HG03097 (cell line): Measurements from ENCODE around the gene SLC25A47.

Experiments
- ATAC-seq: cut with Tn5 transposase; IDR thresholded peaks from one replicate; pipeline ENCODE4 v1.9.1; 2021; ENCODE audit not compliant: unreplicated experiment, low FRiP score

Gene SLC25A47

DNA sequence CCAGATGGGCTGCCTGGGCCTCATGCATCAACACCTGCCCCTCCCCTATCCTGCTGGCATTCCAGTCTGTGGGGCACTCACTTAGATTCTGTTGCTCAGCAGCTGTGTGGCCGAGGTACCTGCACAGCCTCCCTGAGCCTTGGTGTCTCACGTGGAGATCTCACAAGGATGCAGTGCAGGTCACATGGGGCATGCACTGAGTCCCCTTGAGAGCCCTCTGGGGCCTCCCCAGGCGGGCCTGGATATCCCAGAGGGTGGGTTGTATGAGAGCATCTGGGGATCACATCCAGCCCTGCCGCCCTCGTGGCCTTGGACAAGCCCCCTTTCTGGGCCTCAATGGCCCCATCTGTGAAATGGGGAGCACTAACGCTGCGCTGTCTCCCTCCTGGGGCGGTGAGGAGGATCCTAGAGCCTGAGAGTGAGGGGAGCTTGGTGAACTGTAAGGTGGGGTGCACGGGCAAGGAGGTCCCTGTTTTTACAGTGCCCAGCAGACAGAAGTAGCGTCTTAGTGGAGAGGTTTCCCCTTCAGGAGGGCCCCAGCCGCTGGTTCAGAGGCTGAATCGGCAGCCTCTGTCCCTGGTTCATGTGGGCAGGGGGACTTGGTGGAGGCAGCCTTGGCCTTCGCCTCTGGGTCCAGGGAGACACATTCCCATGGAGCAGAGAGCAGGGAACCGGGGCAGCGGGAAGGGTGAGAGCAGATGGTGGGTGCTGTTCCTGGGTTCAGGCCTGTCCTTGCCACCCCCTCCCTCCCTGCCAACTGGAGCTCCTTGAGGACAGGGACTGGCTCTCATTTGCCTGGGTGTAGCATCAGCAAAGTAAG, 791 bp upstream of the SLC25A47 start:
- ATAC-seq: no peak

GRCh38 chr14:100323942-100324307, 786 bp downstream of the SLC25A47 start:
- ATAC-seq: no peak

GRCh38 chr14:100325231-100325632, 2.1 kb downstream of the SLC25A47 start:
- no peak for ATAC-seq

DNA sequence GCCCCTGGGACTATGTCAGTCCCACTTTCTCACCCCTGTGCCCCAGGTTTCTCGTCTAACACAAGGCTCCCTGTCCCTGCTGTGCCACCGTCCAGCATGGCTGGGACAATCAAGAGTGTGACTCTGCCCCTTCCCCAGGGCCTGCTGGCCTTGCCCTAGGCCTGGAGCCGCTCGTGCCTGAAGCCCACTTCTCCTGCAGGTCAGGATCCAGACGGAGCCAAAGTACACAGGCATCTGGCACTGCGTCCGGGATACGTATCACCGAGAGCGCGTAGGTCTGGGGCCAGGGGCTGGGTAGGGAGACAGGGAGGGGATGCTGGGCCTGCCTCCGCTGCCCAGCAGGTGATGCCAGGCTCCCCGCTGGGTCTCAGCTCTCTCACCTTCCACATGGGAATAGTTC, 2.8 kb downstream of the SLC25A47 start:
- no peak for ATAC-seq

GRCh38 chr14:100327128-100327527, 4.0 kb downstream of the SLC25A47 start:
- no peak for ATAC-seq

DNA sequence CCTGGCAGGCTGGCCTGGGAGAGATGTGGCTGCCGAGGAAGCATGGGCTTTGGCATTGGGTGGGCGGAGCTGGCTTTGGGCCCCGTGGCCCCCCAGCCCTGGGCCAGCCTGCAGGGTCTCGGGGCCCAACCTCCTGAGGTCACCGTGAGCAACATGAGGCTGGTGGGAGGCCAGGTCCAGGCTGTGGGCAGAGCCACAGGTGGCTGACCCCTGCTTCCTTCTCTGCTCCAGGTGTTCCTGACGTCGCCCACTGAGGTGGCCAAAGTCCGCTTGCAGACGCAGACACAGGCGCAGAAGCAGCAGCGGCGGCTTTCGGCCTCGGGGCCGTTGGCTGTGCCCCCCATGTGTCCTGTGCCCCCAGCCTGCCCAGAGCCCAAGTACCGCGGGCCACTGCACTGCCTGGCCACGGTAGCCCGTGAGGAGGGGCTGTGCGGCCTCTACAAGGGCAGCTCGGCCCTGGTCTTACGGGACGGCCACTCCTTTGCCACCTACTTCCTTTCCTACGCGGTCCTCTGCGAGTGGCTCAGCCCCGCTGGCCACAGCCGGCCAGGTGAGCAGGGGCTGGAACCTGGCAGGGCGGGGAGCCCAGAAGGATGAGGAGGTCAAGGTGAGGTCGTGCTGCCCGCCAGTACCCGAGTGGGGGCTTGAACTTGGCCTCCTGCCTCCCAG, 5.5 kb downstream of the SLC25A47 start:
- ATAC-seq: no peak

DNA sequence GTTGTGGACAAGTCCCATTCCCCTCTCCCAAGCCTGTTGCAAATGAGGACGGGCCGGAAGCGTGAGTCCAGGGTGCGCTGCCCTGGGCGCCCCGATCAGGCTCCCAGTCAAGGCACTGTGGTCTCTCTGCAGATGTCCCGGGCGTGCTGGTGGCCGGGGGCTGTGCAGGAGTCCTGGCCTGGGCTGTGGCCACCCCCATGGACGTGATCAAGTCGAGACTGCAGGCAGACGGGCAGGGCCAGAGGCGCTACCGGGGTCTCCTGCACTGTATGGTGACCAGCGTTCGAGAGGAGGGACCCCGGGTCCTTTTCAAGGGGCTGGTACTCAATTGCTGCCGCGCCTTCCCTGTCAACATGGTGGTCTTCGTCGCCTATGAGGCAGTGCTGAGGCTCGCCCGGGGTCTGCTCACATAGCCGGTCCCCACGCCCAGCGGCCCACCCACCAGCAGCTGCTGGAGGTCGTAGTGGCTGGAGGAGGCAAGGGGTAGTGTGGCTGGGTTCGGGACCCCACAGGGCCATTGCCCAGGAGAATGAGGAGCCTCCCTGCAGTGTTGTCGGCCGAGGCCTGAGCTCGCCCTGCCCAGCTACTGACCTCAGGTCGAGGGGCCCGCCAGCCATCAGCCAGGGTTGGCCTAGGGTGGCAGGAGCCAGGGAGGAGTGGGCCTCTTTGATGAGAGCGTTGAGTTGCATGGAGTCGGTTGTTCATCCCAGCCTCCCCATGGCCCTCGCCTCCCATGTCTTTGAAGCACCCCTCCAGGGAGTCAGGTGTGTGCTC, 6.3 kb downstream of the SLC25A47 start:
- ATAC-seq: no peak

DNA sequence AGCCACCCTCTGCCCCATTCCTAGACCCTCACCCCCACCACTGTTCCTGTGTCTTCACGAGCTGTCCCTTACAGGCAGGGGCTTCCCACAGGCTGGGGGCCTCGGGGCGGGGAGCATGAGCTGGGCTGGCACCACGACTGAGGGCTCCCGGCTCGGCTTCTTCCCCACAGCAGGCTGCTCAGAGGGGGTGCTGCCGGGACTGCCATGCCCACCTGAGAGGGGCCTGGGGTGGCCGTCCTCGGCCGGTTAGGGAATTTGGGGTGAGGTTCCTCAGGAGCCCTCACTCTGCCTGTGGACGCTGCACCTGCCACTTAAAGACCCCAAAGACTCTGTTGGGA, 6.8 kb downstream of the SLC25A47 start:
- no peak for ATAC-seq

DNA sequence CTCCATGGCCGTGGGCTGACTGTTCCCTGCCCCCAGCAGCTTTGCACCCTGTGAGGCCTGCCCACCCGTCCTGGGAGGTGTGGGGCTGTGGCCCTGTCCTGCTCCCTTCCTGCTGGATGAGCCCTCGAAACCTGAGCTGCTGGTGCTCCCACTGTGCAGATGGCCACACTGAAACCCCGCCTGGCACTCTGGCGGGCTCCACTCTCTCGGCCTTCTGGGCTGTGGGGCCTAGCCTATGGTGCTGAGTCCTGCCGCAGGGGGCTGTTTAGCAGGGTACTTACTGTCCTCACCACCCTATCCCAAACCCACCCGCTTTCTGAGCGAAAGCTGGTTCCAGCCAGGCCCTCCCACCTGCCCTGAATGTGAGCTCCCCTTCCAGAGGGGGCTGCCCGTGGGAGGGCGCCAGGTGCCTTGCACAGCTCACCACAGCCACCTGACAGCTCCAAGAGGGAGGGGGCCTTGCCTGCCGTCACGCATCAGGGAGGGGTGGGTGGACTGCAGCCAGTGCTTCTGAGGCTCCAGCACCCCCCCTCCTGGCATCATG, 7.3 kb downstream of the SLC25A47 start:
- ATAC-seq: no peak

DNA sequence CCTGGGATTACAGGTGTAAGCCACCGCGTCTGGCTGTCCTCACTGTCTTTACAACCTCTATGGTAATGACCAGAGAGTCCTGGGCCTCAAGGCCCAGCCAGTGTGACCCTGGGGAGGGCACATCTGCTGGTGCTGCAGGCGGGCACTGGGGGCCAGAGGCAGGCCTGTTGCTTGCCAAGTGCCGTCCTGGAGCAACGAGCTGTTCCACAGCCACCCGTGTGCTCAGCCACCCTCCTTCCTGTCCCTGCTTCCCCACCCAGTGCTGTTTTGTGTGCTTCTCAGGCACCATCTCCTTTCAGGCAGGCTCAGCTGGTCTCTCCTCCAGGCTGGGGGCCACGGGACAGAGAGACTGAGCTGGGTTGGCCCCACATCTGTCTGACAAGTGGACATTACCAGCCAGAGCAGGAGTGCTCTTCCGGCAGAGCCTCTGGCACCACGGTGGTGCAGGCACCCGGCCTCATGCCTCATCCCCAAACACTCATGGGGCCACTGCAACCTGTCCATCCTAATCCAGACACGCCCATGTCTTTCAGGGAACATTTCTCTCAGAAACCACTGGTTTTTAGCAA, 9.0 kb downstream of the SLC25A47 start:
- no peak for ATAC-seq

- no peak for ATAC-seq
Measured at GRCh38 chr14:100332797-100333196, 9.7 kb downstream of the SLC25A47 start.

DNA sequence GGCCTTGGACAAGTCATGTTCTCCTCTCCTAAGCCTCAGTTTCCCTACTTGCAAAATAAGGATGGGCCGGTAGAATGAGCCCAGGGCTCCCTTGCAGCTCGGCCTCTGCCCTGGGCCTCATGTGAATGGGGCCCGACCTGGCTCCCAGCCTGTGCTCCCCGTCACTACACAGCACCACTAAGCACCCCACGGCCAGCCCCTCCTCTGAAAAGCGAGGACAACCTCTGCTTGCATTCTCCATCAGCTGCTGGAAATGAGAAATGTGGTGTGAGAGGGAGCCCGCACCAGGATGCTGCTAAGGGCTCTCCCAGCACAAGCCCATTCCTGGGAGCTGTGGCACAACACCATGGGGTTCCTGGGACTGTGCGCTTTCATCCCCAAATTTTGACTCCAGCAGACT, 10.2 kb downstream of the SLC25A47 start:
- no peak for ATAC-seq

- no peak for ATAC-seq
Measured at GRCh38 chr14:100333827-100334226, 10.7 kb downstream of the SLC25A47 start.

DNA sequence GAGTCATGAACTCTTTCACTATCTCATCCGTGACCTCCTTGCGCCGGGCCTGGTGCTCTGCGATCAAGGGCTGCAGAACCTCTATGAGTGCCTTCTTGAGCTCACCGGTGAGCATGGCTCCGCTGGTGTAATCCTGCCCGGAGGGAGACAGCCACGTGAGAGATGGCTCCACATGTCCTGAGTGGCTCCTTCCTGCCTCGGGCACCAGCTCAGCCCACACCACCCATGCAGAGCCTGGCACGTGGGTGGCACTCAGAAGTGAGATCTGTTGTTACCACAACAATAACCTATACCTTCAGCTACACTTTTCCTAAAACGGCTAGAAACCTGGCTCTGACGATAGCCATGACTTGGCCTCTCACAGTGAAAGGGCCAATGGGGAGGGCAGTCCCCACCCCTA, 11.8 kb downstream of the SLC25A47 start:
- no peak for ATAC-seq

DNA sequence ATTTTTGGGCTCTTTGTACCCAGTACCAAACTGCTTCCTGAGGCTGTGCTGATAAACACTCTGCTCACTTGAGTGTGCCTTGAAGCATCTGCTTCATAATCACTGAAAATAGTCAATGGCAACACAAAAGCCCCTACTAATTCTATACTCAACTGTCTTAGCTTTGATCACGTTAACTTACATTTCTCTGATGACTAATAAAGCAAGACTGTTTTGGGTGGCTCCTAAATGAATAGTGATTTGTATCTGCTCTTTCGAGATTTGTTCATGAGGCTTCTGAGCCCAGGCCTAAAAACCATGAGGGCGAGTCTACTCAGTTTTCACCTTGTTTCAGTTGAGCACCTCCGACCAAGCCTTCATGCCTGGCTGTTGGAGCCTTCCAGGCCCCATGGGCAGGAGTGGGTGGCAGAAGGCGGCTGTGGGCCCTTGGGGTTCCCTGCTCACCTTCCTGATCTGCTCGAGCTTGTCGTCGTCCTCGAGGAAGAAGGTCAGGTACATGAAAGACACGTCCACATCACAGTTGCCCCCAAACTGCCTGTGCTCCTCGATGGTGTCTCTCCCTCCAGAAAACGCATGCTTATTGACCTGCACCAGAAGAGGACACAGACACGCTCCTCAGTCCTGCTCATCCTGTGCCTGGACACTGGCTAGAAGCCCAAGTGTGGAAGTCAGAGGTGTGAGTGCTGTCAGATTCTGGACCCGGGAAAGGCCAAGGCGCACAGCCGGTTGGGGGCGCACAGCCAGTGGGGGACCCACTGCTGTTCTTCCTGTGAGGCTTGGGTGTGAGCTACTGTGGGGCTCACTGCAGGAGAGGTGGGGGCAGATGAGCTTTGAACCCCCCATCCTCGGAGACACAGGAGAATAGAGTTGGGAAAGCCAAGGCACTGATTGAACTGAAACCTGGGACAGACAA, 13.7 kb downstream of the SLC25A47 start:
- ATAC-seq: no peak

- ATAC-seq: no peak
Measured at GRCh38 chr14:100339766-100340422, 16.8 kb downstream of the SLC25A47 start.

DNA sequence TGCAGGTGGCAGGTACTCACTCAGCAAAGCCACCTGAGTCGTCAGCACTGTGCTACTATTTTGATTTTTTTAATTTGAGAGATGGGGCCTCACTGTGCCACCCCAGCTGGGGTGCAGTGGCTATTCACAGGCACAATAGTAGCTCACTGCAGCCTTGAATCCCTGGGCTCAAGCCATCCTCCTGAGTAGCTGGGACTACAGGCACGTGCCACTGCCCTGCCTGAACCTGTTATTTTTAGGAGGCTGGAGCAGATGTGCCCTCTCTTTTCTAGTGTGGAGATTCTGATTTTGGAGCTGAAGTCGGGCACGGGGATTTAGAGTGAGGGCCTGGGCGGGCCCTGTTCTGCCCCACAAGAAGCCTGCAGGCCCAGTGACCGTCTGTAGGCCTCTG, 17.3 kb downstream of the SLC25A47 start:
- ATAC-seq: no peak

DNA sequence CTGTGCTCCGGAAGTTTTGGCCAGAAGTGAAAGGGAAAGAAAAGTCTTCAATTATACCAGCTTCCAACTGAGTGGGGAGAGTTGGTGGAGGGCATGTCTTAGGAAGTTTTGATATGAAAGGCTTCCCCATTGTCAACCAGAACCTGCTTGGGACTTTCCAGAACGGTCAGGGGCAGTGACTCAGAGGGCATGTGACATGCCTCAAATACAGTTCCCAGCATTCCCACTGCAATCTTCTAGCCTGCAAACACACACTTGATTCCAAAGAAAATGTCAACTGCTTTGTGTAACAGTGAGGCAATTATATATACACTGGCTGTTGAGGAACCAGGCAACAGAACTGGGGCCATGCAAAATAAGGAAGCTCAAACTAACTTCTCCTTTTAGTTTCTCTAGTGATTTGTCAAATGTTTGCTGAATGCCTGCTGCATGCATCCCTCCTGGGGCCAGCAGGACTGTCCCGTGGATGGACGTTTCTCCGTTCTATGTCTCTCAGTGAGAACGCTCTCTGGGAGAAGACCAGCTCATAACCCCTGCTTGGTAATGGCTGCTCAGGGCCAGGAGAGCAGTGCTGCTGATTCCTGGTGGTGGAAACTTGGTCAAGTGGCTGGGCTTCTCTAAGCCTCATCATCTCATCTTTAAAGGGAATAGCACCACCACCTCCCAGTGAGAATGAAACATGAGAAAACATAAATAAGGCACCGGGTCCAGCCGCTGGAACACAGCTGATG, 18.3 kb downstream of the SLC25A47 start:
- no peak for ATAC-seq

GRCh38 chr14:100342195-100342594, 19.1 kb downstream of the SLC25A47 start:
- ATAC-seq: no peak
